ENCODE measurements around the gene RXRG. TPM values are rescaled to one million over a fixed set of nuclear protein-coding genes. Genes with fewer than 3 reads are reported as not detected.

Gene RXRG
- total and polyA plus RNA-seq, 2 donors (not counting 3 experiments of a cell fraction or from before 2014, with no cell fraction given) = not detected

DNA sequence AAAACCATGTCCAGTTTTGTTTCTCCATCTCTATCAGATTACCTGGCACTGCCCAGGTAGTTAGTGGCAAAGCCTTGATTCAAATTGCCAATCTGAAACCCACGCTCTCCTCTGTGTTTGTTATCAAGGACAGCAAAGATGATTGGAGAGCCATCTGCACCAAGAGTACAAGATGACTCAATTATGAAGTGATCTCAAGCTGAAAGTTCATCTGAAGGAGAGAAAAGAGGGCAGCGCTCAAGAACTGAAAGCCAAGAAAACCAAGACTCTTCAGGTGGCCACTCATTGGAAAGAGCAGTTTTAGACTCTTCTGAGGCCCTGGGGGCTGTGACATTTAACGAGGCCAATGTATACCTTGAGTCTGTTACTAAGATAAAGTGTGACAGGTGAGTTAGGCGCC lies 13.8 kb downstream of the RXRG start:
- no peak overlapping the region for H2AFZ ChIP-seq (ENCODE audit: low read depth, low read length)
- intact Hi-C loops (cut with micrococcal nuclease) = no loop called here
- H3K4me2 ChIP-seq (ENCODE audit: insufficient read depth, low read length) = no peak overlapping the region
- no peaks in the 10 kb centered on the region for H3K79me2 ChIP-seq (ENCODE audit: control insufficient read depth, insufficient read depth, low read length)
- peaks cover 5% of the 10 kb centered on the region for H3K4me1 ChIP-seq (ENCODE audit: control insufficient read depth, extremely low read depth, insufficient read depth, low read length)
- no peaks in the 10 kb centered on the region for H3K9me3 ChIP-seq (replicated peaks; ENCODE audit: control insufficient read depth, insufficient read depth, low read length)
- no peaks in the 10 kb centered on the region for H3K36me3 ChIP-seq (ENCODE audit: control insufficient read depth in 2 of 2, extremely low read depth in 1 of 2, insufficient read depth in 2 of 2, low read length in 2 of 2)
- H3K9ac ChIP-seq (replicated peaks; ENCODE audit: extremely low read depth, insufficient read depth, low read length) = no peak overlapping the region
- ChIA-PET CTCF (interaction anchor here (1.0 to 2.2 kb wide), 2 partner anchors 38 to 144 kb away, joined by 3 to 7 read pairs; no protein-coding TSS in a partner anchor), POLR2A (no interaction called here)
- TF ChIP-seq EZH2 (IDR thresholded peaks at IDR 0.05; ENCODE audit: borderline replicate concordance, low read depth, low read length, severe bottlenecking) (no peak), JUN (IDR thresholded peaks at IDR 0.05; ENCODE audit: borderline replicate concordance, insufficient read depth, insufficient read length, low read depth) (no peak), POLR2A (IDR thresholded peaks at IDR 0.05; ENCODE audit: low read depth, low read length) (no peak), GATA2 (IDR thresholded peaks at IDR 0.05; ENCODE audit: insufficient read depth, insufficient read length, low read depth, low read length) (no peak), POLR2AphosphoS5 (IDR thresholded peaks at IDR 0.05; ENCODE audit: insufficient read depth, low read depth, low read length) (no peak), FOS (IDR thresholded peaks at IDR 0.05; ENCODE audit: borderline replicate concordance, insufficient read depth, low read length) (no peak), MYC (IDR thresholded peaks at IDR 0.05; ENCODE audit: low read depth, low read length) (no peak)
- TF ChIP-seq, protein P1, sequence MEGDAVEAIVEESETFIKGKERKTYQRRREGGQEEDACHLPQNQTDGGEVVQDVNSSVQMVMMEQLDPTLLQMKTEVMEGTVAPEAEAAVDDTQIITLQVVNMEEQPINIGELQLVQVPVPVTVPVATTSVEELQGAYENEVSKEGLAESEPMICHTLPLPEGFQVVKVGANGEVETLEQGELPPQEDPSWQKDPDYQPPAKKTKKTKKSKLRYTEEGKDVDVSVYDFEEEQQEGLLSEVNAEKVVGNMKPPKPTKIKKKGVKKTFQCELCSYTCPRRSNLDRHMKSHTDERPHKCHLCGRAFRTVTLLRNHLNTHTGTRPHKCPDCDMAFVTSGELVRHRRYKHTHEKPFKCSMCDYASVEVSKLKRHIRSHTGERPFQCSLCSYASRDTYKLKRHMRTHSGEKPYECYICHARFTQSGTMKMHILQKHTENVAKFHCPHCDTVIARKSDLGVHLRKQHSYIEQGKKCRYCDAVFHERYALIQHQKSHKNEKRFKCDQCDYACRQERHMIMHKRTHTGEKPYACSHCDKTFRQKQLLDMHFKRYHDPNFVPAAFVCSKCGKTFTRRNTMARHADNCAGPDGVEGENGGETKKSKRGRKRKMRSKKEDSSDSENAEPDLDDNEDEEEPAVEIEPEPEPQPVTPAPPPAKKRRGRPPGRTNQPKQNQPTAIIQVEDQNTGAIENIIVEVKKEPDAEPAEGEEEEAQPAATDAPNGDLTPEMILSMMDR (IDR thresholded peaks at IDR 0.05; ENCODE audit: extremely low read depth in 1 of 2, insufficient read depth in 1 of 2, low read depth in 1 of 2, low read length in 2 of 2) = no peak
- TF ChIP-seq, protein P2, sequence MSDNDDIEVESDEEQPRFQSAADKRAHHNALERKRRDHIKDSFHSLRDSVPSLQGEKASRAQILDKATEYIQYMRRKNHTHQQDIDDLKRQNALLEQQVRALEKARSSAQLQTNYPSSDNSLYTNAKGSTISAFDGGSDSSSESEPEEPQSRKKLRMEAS (IDR thresholded peaks at IDR 0.05; ENCODE audit: insufficient read depth, insufficient read length) = no peak
- dilution Hi-C loops (cut with MboI; ENCODE audit: extremely low pct_ligation_motif_present, low sequenced_read_pairs) = no loop called here
- no TSS peak for BruUV-seq (replicated peaks)
- DNase-seq (ENCODE audit: low read depth, low spot score) (no peak), FAIRE-seq (no peak)
- no peaks in the 10 kb centered on the region for H3K27me3 ChIP-seq (ENCODE audit: control insufficient read depth in 2 of 2, insufficient read depth in 2 of 2, low read length in 2 of 2)
- H3K4me3 ChIP-seq (replicated peaks in 1 of 3; ENCODE audit: insufficient read depth in 1 of 3, low read depth in 1 of 3, low read length in 3 of 3) = no peak overlapping the region
- no peaks in the 10 kb centered on the region for H3K9me1 ChIP-seq (replicated peaks; ENCODE audit: control insufficient read depth, extremely low read depth, insufficient read depth, low read length)
- no peaks in the 10 kb centered on the region for H4K20me1 ChIP-seq (replicated peaks; ENCODE audit: control insufficient read depth, extremely low read depth, insufficient read depth, low read length)
- H3K27ac ChIP-seq (ENCODE audit: insufficient read depth, low read depth, low read length) = no peak overlapping the region

Data from endothelial cell of umbilical vein (primary cell).